ENCODE data around the gene ATAD1. TPM values are rescaled to one million over a fixed set of nuclear protein-coding genes. Genes with fewer than 3 reads are reported as not detected.

ATAD1 gene
- total and polyA plus RNA-seq, 4 donors, result 11.6 to 50.2 (median 28.7) TPM

DNA sequence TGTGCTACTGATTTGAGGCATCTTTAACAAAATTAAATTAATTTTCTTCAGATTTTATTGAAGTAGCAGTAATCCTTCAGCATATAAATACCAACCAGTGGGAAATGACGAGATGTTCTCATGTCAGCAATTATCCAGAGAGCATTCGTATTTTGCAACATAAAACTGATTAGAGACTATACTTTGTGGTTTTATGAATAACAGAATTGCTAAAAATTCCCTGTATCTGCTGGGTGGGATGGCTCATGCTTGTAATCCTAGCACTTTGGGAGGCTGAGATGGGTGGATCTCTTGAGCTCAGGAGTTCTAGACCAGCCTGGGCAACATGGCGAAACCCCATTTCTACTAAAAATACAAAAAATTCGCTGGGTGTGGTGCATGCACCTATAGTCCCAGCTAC is 56.9 kb downstream of the ATAD1 start:
- Histone ChIP-seq H3K9me3 (ENCODE audit: control insufficient read depth in 4 of 4, insufficient read depth in 3 of 4, low read length in 3 of 4) (no peaks in the 10 kb centered on the region), H3K4me1 (ENCODE audit: control insufficient read depth in 5 of 5, insufficient read depth in 5 of 5, low read length in 5 of 5) (peaks cover 0 to 5% (median 0%) of the 10 kb centered on the region in 5 donors), H3K4me3 (no peak overlapping the region), H3K27me3 (ENCODE audit: control insufficient read depth in 3 of 3, insufficient read depth in 3 of 3, low read length in 2 of 3) (no peaks in the 10 kb centered on the region), H3K9ac (ENCODE audit: insufficient read depth in 1 of 2, low read length in 2 of 2) (no peak overlapping the region), H3K36me3 (ENCODE audit: control insufficient read depth in 4 of 4, insufficient read depth in 4 of 4, low read length in 4 of 4) (peaks cover 3 to 16% (median 6%) of the 10 kb centered on the region in 4 donors), H3K27ac (ENCODE audit: low read depth in 1 of 2, low read length in 1 of 2) (no peak overlapping the region)
- ATAC-seq (ENCODE audit: insufficient read depth, low FRiP score) (no peak), DNase-seq (no peak)
- TF ChIP-seq, protein P1, sequence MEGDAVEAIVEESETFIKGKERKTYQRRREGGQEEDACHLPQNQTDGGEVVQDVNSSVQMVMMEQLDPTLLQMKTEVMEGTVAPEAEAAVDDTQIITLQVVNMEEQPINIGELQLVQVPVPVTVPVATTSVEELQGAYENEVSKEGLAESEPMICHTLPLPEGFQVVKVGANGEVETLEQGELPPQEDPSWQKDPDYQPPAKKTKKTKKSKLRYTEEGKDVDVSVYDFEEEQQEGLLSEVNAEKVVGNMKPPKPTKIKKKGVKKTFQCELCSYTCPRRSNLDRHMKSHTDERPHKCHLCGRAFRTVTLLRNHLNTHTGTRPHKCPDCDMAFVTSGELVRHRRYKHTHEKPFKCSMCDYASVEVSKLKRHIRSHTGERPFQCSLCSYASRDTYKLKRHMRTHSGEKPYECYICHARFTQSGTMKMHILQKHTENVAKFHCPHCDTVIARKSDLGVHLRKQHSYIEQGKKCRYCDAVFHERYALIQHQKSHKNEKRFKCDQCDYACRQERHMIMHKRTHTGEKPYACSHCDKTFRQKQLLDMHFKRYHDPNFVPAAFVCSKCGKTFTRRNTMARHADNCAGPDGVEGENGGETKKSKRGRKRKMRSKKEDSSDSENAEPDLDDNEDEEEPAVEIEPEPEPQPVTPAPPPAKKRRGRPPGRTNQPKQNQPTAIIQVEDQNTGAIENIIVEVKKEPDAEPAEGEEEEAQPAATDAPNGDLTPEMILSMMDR (IDR thresholded peaks at IDR 0.05; ENCODE audit: control extremely low read depth, extremely low read depth), result no peak
- WGBS, 2 donors, result 84 to 90% methylated on average over 4 of the region's 4 CpGs

DNA sequence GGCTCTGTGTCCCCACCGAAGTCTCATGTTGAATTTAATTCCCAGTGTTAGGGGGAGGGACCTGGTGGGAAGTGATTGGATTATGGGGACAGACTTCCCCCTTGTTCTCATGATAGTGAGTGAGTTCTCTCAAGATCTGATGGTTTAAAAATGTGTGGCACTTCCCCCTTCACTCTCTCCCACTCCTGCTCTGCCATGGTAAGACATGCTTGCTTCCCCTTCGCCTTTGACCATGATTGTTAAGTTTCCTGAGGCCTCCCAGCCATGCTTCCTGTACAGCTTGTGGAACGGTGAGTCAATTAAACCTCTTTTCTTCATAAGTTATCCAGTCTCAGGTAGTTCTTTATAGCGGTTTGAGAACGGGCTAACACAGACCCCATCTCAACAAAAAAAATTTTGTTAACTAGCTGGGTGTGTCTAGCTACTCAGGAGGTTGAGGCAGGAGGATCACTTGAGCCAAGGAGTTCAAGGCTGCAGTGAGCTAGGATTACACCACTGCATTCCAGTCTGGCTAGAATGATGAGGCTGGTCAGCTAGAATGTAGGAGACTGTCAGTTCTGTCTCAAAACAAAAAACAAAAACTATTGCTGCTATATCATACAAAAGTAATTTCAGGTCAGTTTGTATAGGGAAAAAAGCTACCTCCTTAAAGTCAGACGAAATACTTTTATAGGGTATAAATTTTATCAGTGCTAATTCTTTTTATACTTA is 57.7 kb downstream of the ATAD1 start:
- Histone ChIP-seq H3K4me3 (no peak overlapping the region), H3K27me3 (ENCODE audit: control insufficient read depth in 3 of 3, insufficient read depth in 3 of 3, low read length in 2 of 3) (no peaks in the 10 kb centered on the region), H3K4me1 (ENCODE audit: control insufficient read depth in 5 of 5, insufficient read depth in 5 of 5, low read length in 5 of 5) (peaks cover 0 to 5% (median 0%) of the 10 kb centered on the region in 5 donors), H3K36me3 (ENCODE audit: control insufficient read depth in 4 of 4, insufficient read depth in 4 of 4, low read length in 4 of 4) (peaks cover 0 to 17% (median 8%) of the 10 kb centered on the region in 4 donors), H3K27ac (ENCODE audit: low read depth in 1 of 2, low read length in 1 of 2) (no peak overlapping the region), H3K9me3 (ENCODE audit: control insufficient read depth in 4 of 4, insufficient read depth in 3 of 4, low read length in 3 of 4) (no peaks in the 10 kb centered on the region), H3K9ac (ENCODE audit: insufficient read depth in 1 of 2, low read length in 2 of 2) (no peak overlapping the region)
- DNase-seq (no peak), ATAC-seq (ENCODE audit: insufficient read depth, low FRiP score) (no peak)
- WGBS, 2 donors, result 42 to 67% methylated on average over 6 of the region's 6 CpGs
- TF ChIP-seq, protein P1 (IDR thresholded peaks at IDR 0.05; ENCODE audit: control extremely low read depth, extremely low read depth), result no peak

DNA sequence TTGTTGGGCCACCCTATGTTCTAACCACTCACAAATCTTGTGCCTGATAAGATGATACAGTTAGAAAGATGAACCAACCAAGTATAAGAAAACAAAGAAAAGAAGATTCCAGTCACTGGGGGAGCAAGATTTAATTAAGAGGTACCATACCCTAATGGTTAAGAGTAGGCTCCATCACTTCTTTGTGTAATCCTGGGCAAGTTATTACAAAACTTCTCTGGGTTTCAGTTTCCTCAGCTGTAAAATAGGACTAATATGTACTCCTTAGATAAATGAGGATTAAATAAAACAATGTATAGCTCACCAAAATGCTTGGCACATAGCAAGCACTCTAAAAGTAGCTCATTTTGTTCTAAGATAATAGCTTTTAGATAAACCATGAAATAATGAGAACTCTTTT is 58.5 kb downstream of the ATAD1 start:
- Histone ChIP-seq H3K9me3 (ENCODE audit: control insufficient read depth in 4 of 4, insufficient read depth in 3 of 4, low read length in 3 of 4) (no peaks in the 10 kb centered on the region), H3K27ac (ENCODE audit: low read depth in 1 of 2, low read length in 1 of 2) (no peak overlapping the region), H3K4me3 (no peak overlapping the region), H3K9ac (ENCODE audit: insufficient read depth in 1 of 2, low read length in 2 of 2) (no peak overlapping the region), H3K4me1 (ENCODE audit: control insufficient read depth in 5 of 5, insufficient read depth in 5 of 5, low read length in 5 of 5) (peaks cover 0 to 5% (median 0%) of the 10 kb centered on the region in 5 donors), H3K36me3 (ENCODE audit: control insufficient read depth in 4 of 4, insufficient read depth in 4 of 4, low read length in 4 of 4) (peaks cover 0 to 17% (median 8%) of the 10 kb centered on the region in 4 donors), H3K27me3 (ENCODE audit: control insufficient read depth in 3 of 3, insufficient read depth in 3 of 3, low read length in 2 of 3) (no peaks in the 10 kb centered on the region)
- ATAC-seq (ENCODE audit: insufficient read depth, low FRiP score) (no peak), DNase-seq (no peak)
- TF ChIP-seq, protein P1 (IDR thresholded peaks at IDR 0.05; ENCODE audit: control extremely low read depth, extremely low read depth), result no peak
